H9 (cell line): ENCODE measurements around the gene FTO. TPM values are rescaled to one million over a fixed set of nuclear protein-coding genes. Genes with fewer than 3 reads are reported as not detected.
A peak's percentile ranks its signal among the peaks of the same experiment; 100 is the strongest.

Source experiments
- DNase-seq: peaks from one replicate; pipeline ENCODE4 v3.0.0-alpha.2; 2017
- H2AFZ ChIP-seq: one replicate; pipeline ENCODE4 v1.6.1; 2013; ENCODE audit warnings: mild to moderate bottlenecking, low read length, control low read depth, moderate library complexity
- H2AK5ac ChIP-seq: 2 replicates; pipeline ENCODE4 v1.6.1; 2013; ENCODE audit warnings: low read length, control low read depth, mixed read lengths; ENCODE audit not compliant: insufficient read length
- H2BK120ac ChIP-seq: one replicate; pipeline ENCODE4 v1.6.1; 2013; ENCODE audit warnings: low read depth, mild to moderate bottlenecking, low read length, control low read depth, inconsistent platforms; ENCODE audit not compliant: poor library complexity, severe bottlenecking
- H2BK12ac ChIP-seq: 2 replicates; pipeline ENCODE4 v1.6.1; 2013; ENCODE audit warnings: low read length, control low read depth, mixed read lengths, low read depth; ENCODE audit not compliant: insufficient read length
- H2BK15ac ChIP-seq: 2 replicates; pipeline ENCODE4 v1.6.1; 2013; ENCODE audit warnings: low read depth, low read length, control low read depth
- H2BK20ac ChIP-seq: one replicate; pipeline ENCODE4 v1.6.1; 2013; ENCODE audit warnings: low read depth, mild to moderate bottlenecking, low read length, control low read depth, inconsistent platforms; ENCODE audit not compliant: poor library complexity, severe bottlenecking
- H2BK5ac ChIP-seq: 2 replicates; pipeline ENCODE4 v1.6.1; 2013; ENCODE audit warnings: low read length, control low read depth, mixed read lengths; ENCODE audit not compliant: insufficient read length
- H3K14ac ChIP-seq: 2 replicates; pipeline ENCODE4 v1.6.1; 2013; ENCODE audit warnings: low read length, control low read depth; ENCODE audit not compliant: insufficient read depth
- H3K18ac ChIP-seq: 2 replicates; pipeline ENCODE4 v1.6.1; 2013; ENCODE audit warnings: low read depth, mild to moderate bottlenecking, mixed read lengths, low read length, control low read depth; ENCODE audit not compliant: insufficient read length
- H3K23ac ChIP-seq: 2 replicates; pipeline ENCODE4 v1.6.1; 2013; ENCODE audit warnings: low read length, control low read depth, mixed read lengths, low read depth; ENCODE audit not compliant: insufficient read length
- H3K23me2 ChIP-seq: 2 replicates; pipeline ENCODE4 v1.6.1; 2013; ENCODE audit warnings: low read depth, mild to moderate bottlenecking, mixed read lengths, low read length, control low read depth; ENCODE audit not compliant: insufficient read length, poor library complexity, severe bottlenecking
- H3K27ac ChIP-seq: 2 replicates; pipeline ENCODE4 v1.5.1; 2013; ENCODE audit warnings: low read length, control low read depth, mixed read lengths, low read depth; ENCODE audit not compliant: insufficient read length
- H3K27me3 ChIP-seq: 2 replicates; pipeline ENCODE4 v1.6.1; 2013; ENCODE audit warnings: low read length, control low read depth, inconsistent platforms; ENCODE audit not compliant: insufficient read depth
- H3K4ac ChIP-seq: 2 replicates; pipeline ENCODE4 v1.6.1; 2013; ENCODE audit warnings: low read depth, mild to moderate bottlenecking, control low read depth, inconsistent platforms, low read length, moderate library complexity
- H3K4me1 ChIP-seq: 2 replicates; pipeline ENCODE4 v1.6.1; 2013; ENCODE audit warnings: low read length, control low read depth, inconsistent platforms; ENCODE audit not compliant: insufficient read depth
- H3K4me2 ChIP-seq: 2 replicates; pipeline ENCODE4 v1.6.1; 2013; ENCODE audit warnings: low read length, control low read depth, mixed read lengths; ENCODE audit not compliant: insufficient read length, insufficient read depth
- H3K56ac ChIP-seq: 2 replicates; pipeline ENCODE4 v1.6.1; 2013; ENCODE audit warnings: low read depth, mild to moderate bottlenecking, mixed read lengths, low read length, control low read depth; ENCODE audit not compliant: insufficient read length
- H3K79me1 ChIP-seq: 2 replicates; pipeline ENCODE4 v1.6.1; 2013; ENCODE audit warnings: low read depth, mild to moderate bottlenecking, moderate library complexity, low read length, control low read depth, inconsistent platforms; ENCODE audit not compliant: insufficient read depth, poor library complexity, severe bottlenecking
- H3K79me2 ChIP-seq: 2 replicates; pipeline ENCODE4 v1.6.1; 2013; ENCODE audit warnings: low read length, control low read depth, inconsistent platforms; ENCODE audit not compliant: insufficient read depth
- H3K9ac ChIP-seq: 2 replicates; pipeline ENCODE4 v1.6.1; 2013; ENCODE audit warnings: low read length, control low read depth, mixed read lengths; ENCODE audit not compliant: insufficient read length; ENCODE audit errors: extremely low read depth
- H3K9me3 ChIP-seq: one replicate; pipeline ENCODE4 v1.6.1; 2013; ENCODE audit warnings: low read depth, low read length, inconsistent platforms; ENCODE audit not compliant: control insufficient read depth
- H3T11ph ChIP-seq: one replicate; pipeline ENCODE4 v1.6.1; 2013; ENCODE audit warnings: mild to moderate bottlenecking, low read length, control low read depth, inconsistent platforms
- H4K20me1 ChIP-seq: one replicate; pipeline ENCODE4 v1.6.1; 2013; ENCODE audit not compliant: control insufficient read depth, insufficient read length, insufficient read depth
- H4K5ac ChIP-seq: 2 replicates; pipeline ENCODE4 v1.6.1; 2013; ENCODE audit warnings: low read depth, mild to moderate bottlenecking, mixed read lengths, low read length, control low read depth; ENCODE audit not compliant: insufficient read length
- H4K8ac ChIP-seq: replicated peaks from 2 replicates; pipeline ENCODE4 v1.6.1; 2013; ENCODE audit warnings: low read length, control low read depth, mixed read lengths, low read depth; ENCODE audit not compliant: insufficient read length
- H4K91ac ChIP-seq: 2 replicates; pipeline ENCODE4 v1.6.1; 2013; ENCODE audit warnings: low read depth, mild to moderate bottlenecking, moderate library complexity, mixed read lengths, low read length, control low read depth; ENCODE audit not compliant: insufficient read length
- H3K27ac Mint-ChIP-seq, 3 experiments: 2 replicates in 2 of 3; 3 replicates in 1 of 3; pipeline ENCODE4 v1.8.0; 2020 to 2021; ENCODE audit warnings: mixed read lengths in 3 of 3, mild to moderate bottlenecking in 1 of 3, moderate library complexity in 1 of 3
- H3K27me3 Mint-ChIP-seq: 2 replicates; pipeline ENCODE4 v1.8.0; 2021; ENCODE audit warnings: low read depth, mild to moderate bottlenecking, moderate library complexity, mixed read lengths
- H3K36me3 Mint-ChIP-seq, 3 experiments: 2 replicates in 2 of 3; 3 replicates in 1 of 3; pipeline ENCODE4 v1.8.0; 2020 to 2021; ENCODE audit warnings: low read depth in 3 of 3, mixed read lengths in 3 of 3; ENCODE audit not compliant: insufficient read depth in 1 of 3
- H3K4me1 Mint-ChIP-seq, 2 experiments: 2 replicates each; pipeline ENCODE4 v1.8.0; 2020; ENCODE audit warnings: mixed read lengths in 2 of 2
- H3K4me3 Mint-ChIP-seq, 2 experiments: 2 replicates in 1 of 2; 3 replicates in 1 of 2; pipeline ENCODE4 v1.8.0; 2020 to 2021; ENCODE audit warnings: mild to moderate bottlenecking in 2 of 2, mixed read lengths in 2 of 2, moderate library complexity in 1 of 2
- H3K9me3 Mint-ChIP-seq, 2 experiments: 2 replicates in 1 of 2; 3 replicates in 1 of 2; pipeline ENCODE4 v1.8.0; 2020; ENCODE audit warnings: mild to moderate bottlenecking in 2 of 2, mixed read lengths in 2 of 2, moderate library complexity in 1 of 2
- CTCF ChIP-seq: fragments of 200-600 bp; sonication (generic); conservative IDR thresholded peaks from 3 replicates; pipeline ENCODE4 v1.8.0; 2021; ENCODE audit warnings: antibody characterized with exemption, mild to moderate bottlenecking
- WGBS: extraction: QIAGEN DNeasy Blood & Tissue Kit; methylation state at CpG from one replicate; pipeline ENCODE4 v1.1.7; 2013; ENCODE audit warnings: missing lambda C conversion rate, low lambda C conversion rate, mixed read lengths; ENCODE audit not compliant: insufficient read length; ENCODE audit errors: extremely low coverage; 5-methylcytosine and 5-hydroxymethylcytosine counted together
- total RNA-seq: library from RNA; stranded (reverse); gene quantifications from 2 replicates; pipeline ENCODE4 v1.2.1, GENCODE V29; 2021

FTO gene
- total RNA-seq, 1 experiment from 2014 or later: 67.9 TPM

GRCh38 chr16:54164789-54165173, 460.8 kb downstream of the FTO start:
- Histone ChIP-seq H3K18ac (no peak overlapping the region), H4K5ac (no peak overlapping the region), H3T11ph (no peak overlapping the region), H3K23me2 (no peaks in the 10 kb centered on the region), H4K20me1 (no peaks in the 10 kb centered on the region), H3K27me3 (no peaks in the 10 kb centered on the region), H3K4me2 (no peak overlapping the region), H3K4ac (no peak overlapping the region), H2BK15ac (no peak overlapping the region), H2AK5ac (no peak overlapping the region), H4K8ac (no peak overlapping the region), H3K9ac (no peak overlapping the region), H3K79me2 (no peaks in the 10 kb centered on the region), H2BK12ac (no peak overlapping the region), H2BK20ac (no peak overlapping the region), H3K79me1 (no peaks in the 10 kb centered on the region), H3K4me1 (no peaks in the 10 kb centered on the region), H4K91ac (no peak overlapping the region), H3K27ac (no peak overlapping the region), H2BK5ac (no peak overlapping the region), H3K23ac (no peak overlapping the region), H2BK120ac (no peak overlapping the region), H3K56ac (peak overlapping the region; percentile 69), H3K14ac (no peak overlapping the region), H3K9me3 (no peaks in the 10 kb centered on the region), H2AFZ (no peak overlapping the region)
- no peak for DNase-seq
- no peaks in the 10 kb centered on the region for H3K9me3 Mint-ChIP-seq
- no peak for TF ChIP-seq CTCF
- peaks cover 0 to 3% of the 10 kb centered on the region in 2 experiments; a peak in 2 of 4 replicates for H3K4me1 Mint-ChIP-seq
- H3K4me3 Mint-ChIP-seq: no peak overlapping the region
- H3K27me3 Mint-ChIP-seq: peaks cover 4% of the 10 kb centered on the region
- no peaks in the 10 kb centered on the region for H3K36me3 Mint-ChIP-seq
- no CpG with 5 or more reads among the region's 3 CpGs for WGBS
- no peak overlapping the region for H3K27ac Mint-ChIP-seq
